Common myeloid progenitor, CD34-positive (primary cell): ENCODE data around the gene PRR19.

ENCODE experiments used
- CTCF ChIA-PET: fragments of 350-600 bp; sonication (Branson Sonifier 250); formaldehyde crosslinking; loops from one replicate; lab custom pipeline; 2021; ENCODE audit warnings: antibody characterized with exemption; lab: Charles Lee
- POLR2A ChIA-PET: fragments of 350-600 bp; sonication (Branson Sonifier 250); formaldehyde crosslinking; loops from one replicate; lab custom pipeline; 2021; ENCODE audit warnings: antibody characterized with exemption; lab: Charles Lee
- DNase-seq, 3 donors: peaks; one replicate each; pipeline versions ENCODE4 v3.0.0 to v3.0.0-alpha.2; 2013
- H3K27ac ChIP-seq, 2 experiments: 1 replicate in 1 of 2; 2 replicates in 1 of 2; pipeline ENCODE4 v1.7.0; 2013; ENCODE audit warnings: inconsistent platforms in 2 of 2, low read length in 2 of 2, mild to moderate bottlenecking in 2 of 2, low read depth in 1 of 2, moderate library complexity in 1 of 2; ENCODE audit not compliant: severe bottlenecking in 2 of 2, insufficient read depth in 1 of 2, poor library complexity in 1 of 2
- H3K27me3 ChIP-seq, 5 experiments: replicated peaks in 2 of 5; 1 replicate in 3 of 5; 2 replicates in 2 of 5; pipeline versions ENCODE4 v1.6.1 to v1.7.0; 2013; ENCODE audit warnings: low read length in 4 of 5, mild to moderate bottlenecking in 2 of 5, moderate library complexity in 2 of 5, inconsistent platforms in 1 of 5; ENCODE audit not compliant: insufficient read depth in 5 of 5, control insufficient read depth in 4 of 5
- H3K36me3 ChIP-seq, 4 experiments: 1 replicate in 2 of 4; 2 replicates in 2 of 4; pipeline versions ENCODE4 v1.6.1 to v1.7.0; 2013; ENCODE audit warnings: low read length in 3 of 4, control low read depth in 1 of 4, mild to moderate bottlenecking in 1 of 4; ENCODE audit not compliant: control insufficient read depth in 4 of 4, insufficient read depth in 4 of 4
- H3K4me1 ChIP-seq, 4 experiments: 1 replicate in 3 of 4; 2 replicates in 1 of 4; pipeline versions ENCODE4 v1.6.1 to v1.7.1; 2013; ENCODE audit warnings: low read length in 3 of 4, mild to moderate bottlenecking in 3 of 4, control low read depth in 1 of 4, inconsistent platforms in 1 of 4, moderate library complexity in 1 of 4; ENCODE audit not compliant: control insufficient read depth in 4 of 4, insufficient read depth in 4 of 4; ENCODE audit errors: control extremely low read depth in 1 of 4
- H3K4me3 ChIP-seq, 7 experiments: 1 replicate in 4 of 7; 2 replicates in 3 of 7; pipeline versions ENCODE4 v1.5.1 to v1.7.0; 2013; ENCODE audit warnings: mild to moderate bottlenecking in 7 of 7, low read length in 6 of 7, moderate library complexity in 6 of 7, inconsistent platforms in 2 of 7, low read depth in 2 of 7, control low read depth in 1 of 7; ENCODE audit not compliant: insufficient read depth in 4 of 7, control insufficient read depth in 1 of 7; ENCODE audit errors: extremely low read depth in 1 of 7
- H3K9me3 ChIP-seq, 5 experiments: 1 replicate in 4 of 5; 2 replicates in 1 of 5; pipeline versions ENCODE4 v1.6.1 to v1.7.1; 2013; ENCODE audit warnings: low read length in 4 of 5, mild to moderate bottlenecking in 2 of 5, inconsistent platforms in 1 of 5, low read depth in 1 of 5, moderate library complexity in 1 of 5; ENCODE audit not compliant: control insufficient read depth in 4 of 5, insufficient read depth in 2 of 5; ENCODE audit errors: control extremely low read depth in 1 of 5
- WGBS: methylation state at CpG from one replicate; pipeline ENCODE4 v1.1.5; 2013; ENCODE audit not compliant: insufficient coverage; 5-methylcytosine and 5-hydroxymethylcytosine counted together

The PRR19 gene

DNA sequence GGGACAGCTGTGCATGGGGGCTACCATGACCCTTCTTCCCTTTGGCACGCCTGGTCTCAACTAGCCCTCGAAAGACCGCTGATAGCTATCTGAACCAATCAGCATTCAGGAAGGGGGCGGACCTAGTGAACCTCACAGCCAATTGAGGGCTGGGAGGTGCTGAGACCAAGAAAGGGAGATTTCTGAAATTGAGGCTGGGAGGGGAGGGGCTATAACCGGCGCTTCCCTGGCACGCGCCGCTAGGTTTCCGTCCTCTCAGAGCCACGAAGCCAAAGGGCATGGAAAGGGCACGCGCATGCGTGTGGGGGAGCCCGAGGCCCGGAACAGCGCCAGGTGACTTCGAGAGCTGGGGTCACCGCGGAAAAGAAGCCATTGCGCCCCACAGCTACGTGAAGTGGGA is 4.7 kb downstream of the PRR19 start:
- no peak for DNase-seq
- H3K9me3 ChIP-seq: no peaks in the 10 kb centered on the region
- H3K36me3 ChIP-seq: no peaks in the 10 kb centered on the region
- H3K27me3 ChIP-seq: peaks cover 0 to 7% (median 0%) of the 10 kb centered on the region in 5 experiments
- no peak overlapping the region for H3K4me3 ChIP-seq
- 95% methylated on average over 20 of the region's 22 CpGs for WGBS
- H3K4me1 ChIP-seq: peaks cover 1 to 17% (median 14%) of the 10 kb centered on the region in 4 experiments
- CTCF ChIA-PET: interaction anchor here (1.0 to 2.1 kb wide), 3 partner anchors 9 to 203 kb away, joined by 3 to 6 read pairs (median 4); no protein-coding TSS in a partner anchor
- H3K27ac ChIP-seq: no peak overlapping the region
- POLR2A ChIA-PET: interaction anchor here (0.6 kb wide), 1 partner anchor 1280 kb away, joined by 3 read pairs; no protein-coding TSS in a partner anchor

DNA sequence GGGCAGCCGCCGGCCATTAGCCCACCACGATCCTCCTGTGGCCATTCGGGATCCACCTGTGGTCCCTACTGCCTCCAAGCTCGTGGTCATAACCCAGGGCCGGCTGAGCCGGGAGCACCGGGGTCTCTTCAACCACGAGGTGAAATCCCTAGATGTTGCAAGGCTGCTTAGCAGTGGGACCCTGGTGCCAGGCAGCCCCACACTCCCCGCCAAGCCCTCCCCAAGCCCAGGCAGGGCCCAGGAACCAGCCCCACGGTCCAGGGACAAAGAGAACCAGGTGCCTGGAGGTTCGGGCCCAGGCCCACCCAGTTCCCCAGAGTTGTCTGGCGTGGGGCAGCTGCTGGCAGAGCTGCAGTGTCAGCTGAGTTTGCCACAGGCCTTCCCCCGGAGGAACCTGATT is 7.8 kb downstream of the PRR19 start:
- CTCF ChIA-PET: no interaction called here
- 98% methylated on average over 14 of the region's 14 CpGs for WGBS
- no peak overlapping the region for H3K4me3 ChIP-seq
- peaks cover 0 to 37% (median 11%) of the 10 kb centered on the region in 5 experiments for H3K27me3 ChIP-seq
- no peaks in the 10 kb centered on the region for H3K9me3 ChIP-seq
- peaks cover 0 to 11% (median 10%) of the 10 kb centered on the region in 4 experiments for H3K4me1 ChIP-seq
- POLR2A ChIA-PET: no interaction called here
- no peak for DNase-seq
- H3K27ac ChIP-seq: no peak overlapping the region
- H3K36me3 ChIP-seq: no peaks in the 10 kb centered on the region

DNA sequence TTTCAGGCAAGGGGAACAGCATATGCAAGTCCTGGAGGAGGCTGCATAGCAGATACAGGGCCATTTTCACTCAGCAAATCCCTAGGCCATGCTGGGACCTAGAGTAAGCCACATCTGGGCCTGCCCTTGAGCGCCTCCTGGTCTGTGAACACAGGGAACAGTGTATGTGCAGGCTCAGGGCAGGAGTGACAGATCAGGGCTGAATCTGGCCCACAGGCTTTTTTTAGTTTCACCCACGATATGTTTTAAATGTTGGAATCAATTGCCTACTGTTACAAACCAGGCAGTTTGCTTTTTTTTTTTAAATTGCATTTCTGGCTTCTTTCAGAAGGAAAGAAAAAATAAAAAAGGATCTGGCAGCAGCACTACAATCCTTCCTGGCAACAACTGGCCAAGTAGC is 9.7 kb downstream of the PRR19 start:
- Histone ChIP-seq H3K27me3 (peaks cover 0 to 49% (median 11%) of the 10 kb centered on the region in 5 experiments), H3K9me3 (no peaks in the 10 kb centered on the region), H3K4me3 (no peak overlapping the region), H3K27ac (no peak overlapping the region), H3K4me1 (peaks cover 0 to 15% (median 12%) of the 10 kb centered on the region in 4 experiments), H3K36me3 (no peaks in the 10 kb centered on the region)
- POLR2A ChIA-PET: no interaction called here
- CTCF ChIA-PET: interaction anchor here (0.8 to 2.5 kb wide), 4 partner anchors 11 to 203 kb away, joined by 3 to 8 read pairs (median 4); no protein-coding TSS in a partner anchor
- 100% methylated on average over 2 of the region's 2 CpGs for WGBS
- no peak for DNase-seq

DNA sequence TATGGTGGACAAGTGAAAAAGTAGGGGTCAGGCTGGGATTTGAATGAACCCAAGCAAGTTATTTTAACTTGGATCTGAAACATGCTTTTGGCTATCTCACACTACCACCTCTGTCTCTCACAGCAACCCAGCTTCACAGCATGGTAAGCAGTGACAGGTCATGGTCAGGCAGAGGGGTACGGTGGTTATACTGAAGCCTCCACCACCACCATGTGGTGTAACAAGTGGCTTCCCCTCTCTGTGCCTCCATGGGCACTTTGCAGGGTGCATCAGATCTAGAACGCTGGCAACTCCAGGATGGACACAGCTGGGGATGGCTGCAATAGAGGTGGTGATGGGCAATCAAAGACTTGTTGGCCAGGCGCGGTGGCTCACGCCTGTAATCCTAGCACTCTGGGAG is 10.4 kb downstream of the PRR19 start:
- Histone ChIP-seq H3K4me3 (no peak overlapping the region), H3K27ac (no peak overlapping the region), H3K27me3 (peaks cover 0 to 49% (median 11%) of the 10 kb centered on the region in 5 experiments), H3K4me1 (peaks cover 0 to 21% (median 17%) of the 10 kb centered on the region in 4 experiments), H3K36me3 (no peaks in the 10 kb centered on the region), H3K9me3 (no peaks in the 10 kb centered on the region)
- ChIA-PET CTCF (interaction anchor here (0.8 to 2.5 kb wide), 4 partner anchors 11 to 204 kb away, joined by 3 to 8 read pairs (median 4); no protein-coding TSS in a partner anchor), POLR2A (no interaction called here)
- 94% methylated on average over 5 of the region's 5 CpGs for WGBS
- no peak for DNase-seq

DNA sequence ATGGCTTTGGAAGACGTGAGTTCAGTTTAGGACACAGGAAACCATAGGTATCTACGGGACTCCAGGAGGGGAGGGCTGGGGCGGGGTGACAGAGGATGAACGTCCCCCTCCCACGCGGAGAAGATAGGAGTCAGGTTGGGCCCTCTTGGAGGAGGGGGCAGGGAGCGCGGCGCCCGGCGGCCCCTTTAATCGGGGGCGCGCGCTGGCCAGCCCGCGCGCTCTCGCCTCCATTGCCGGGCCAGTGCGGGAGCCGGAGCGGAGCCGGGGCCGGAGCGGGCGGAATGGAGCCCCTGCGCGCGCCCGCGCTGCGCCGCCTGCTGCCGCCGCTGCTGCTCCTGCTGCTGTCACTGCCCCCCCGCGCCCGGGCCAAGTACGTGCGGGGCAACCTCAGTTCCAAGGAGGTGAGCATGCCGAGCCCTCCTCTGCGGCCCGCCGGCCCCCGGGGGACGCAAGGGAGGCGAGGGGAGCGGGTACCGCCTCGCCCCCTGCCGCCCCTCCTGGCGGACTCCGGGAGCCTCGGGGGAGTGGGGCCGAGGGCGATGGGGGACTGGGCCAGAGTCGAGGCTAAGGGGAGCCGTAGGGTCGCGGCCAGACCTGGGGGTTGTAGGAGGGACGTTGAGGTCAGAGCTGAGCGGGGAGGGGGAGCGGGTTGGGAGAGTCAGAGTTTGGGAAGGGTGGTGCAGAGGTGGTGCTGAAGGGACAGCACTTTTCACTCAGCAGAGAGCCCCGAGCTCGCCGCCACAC is 11.3 kb downstream of the PRR19 start, which contains the start of gene TMEM145:
Gene TMEM145 (plus strand): TSS at position 214 of the 744 bp plus-strand sequence. CDS start 68 bp downstream, at position 282.
- ChIA-PET POLR2A (no interaction called here), CTCF (interaction anchor here (0.6 to 0.7 kb wide), 2 partner anchors 17 to 58 kb away, joined by 3 read pairs; no protein-coding TSS in a partner anchor)
- DNase-seq: peak; percentile 49 to 84 (median 76)
- peaks cover 0 to 49% (median 11%) of the 10 kb centered on the region in 5 experiments for H3K27me3 ChIP-seq
- H3K4me3 ChIP-seq: peak within 1 kb of the TSS in 6 of 7 experiments; percentile 13 to 68 (median 53)
- H3K4me1 ChIP-seq: peaks cover 0 to 21% (median 17%) of the 10 kb centered on the region in 4 experiments
- H3K36me3 ChIP-seq: no peaks in the 10 kb centered on the region
- H3K9me3 ChIP-seq: no peaks in the 10 kb centered on the region
- no peak within 1 kb of the TSS for H3K27ac ChIP-seq
- whole genome bisulfite sequencing: under 1% methylated on average over 39 of the region's 67 CpGs

DNA sequence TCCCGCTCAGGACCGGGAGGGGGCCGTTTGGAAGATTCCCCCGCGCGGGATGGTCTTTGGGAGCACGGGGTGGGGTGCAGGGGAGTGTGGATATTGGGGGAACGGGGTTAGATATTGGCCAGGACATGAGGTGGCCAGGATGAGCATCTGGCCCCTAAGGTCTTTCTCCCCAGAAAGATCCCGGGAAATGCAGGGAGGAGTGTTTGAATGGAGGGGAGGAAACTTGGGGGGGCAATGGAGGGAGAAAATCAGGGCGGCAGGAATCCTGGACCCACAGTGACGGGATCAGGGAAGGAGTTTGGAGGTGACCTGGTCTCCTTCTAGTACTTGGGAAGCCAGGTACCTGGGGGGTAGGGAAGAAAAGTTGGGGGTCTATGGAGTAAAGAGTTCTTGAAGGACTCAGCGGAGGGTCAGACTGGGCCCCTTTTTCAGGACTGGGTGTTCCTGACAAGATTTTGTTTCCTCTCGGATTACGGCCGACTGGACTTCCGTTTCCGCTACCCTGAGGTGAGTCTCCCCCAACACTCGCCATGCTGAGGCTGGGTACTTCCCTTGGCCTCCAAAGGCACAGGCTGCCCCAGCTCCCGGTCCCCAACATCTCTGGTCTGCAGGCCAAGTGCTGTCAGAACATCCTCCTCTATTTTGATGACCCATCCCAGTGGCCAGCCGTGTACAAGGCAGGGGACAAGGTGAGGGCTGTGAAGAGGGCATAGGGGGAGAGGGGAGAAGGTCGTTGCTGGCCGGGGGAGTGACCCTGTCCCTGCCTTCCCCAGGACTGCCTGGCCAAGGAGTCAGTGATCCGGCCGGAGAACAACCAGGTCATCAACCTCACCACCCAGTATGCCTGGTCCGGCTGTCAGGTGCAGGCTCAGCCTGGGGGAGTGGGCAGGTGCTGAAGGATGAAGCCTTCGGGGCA is 12.2 kb downstream of the PRR19 start:
- H3K4me1 ChIP-seq: peaks cover 0 to 21% (median 17%) of the 10 kb centered on the region in 4 experiments
- peak overlapping the region in 1 of 7 experiments; percentile 68 for H3K4me3 ChIP-seq
- ChIA-PET POLR2A (no interaction called here), CTCF (interaction anchor here (0.6 to 1.0 kb wide), 3 partner anchors 18 to 57 kb away, joined by 3 read pairs; no protein-coding TSS in a partner anchor)
- no peaks in the 10 kb centered on the region for H3K36me3 ChIP-seq
- 24% methylated on average over 22 of the region's 26 CpGs for WGBS
- DNase-seq: no peak
- no peaks in the 10 kb centered on the region for H3K9me3 ChIP-seq
- H3K27ac ChIP-seq: no peak overlapping the region
- H3K27me3 ChIP-seq: peaks cover 0 to 49% (median 11%) of the 10 kb centered on the region in 5 experiments
